ENCODE data around the gene SUSD1. TPM values are rescaled to one million over a fixed set of nuclear protein-coding genes. Genes with fewer than 3 reads are reported as not detected.

The SUSD1 gene
- total and polyA plus RNA-seq, 12 donors: 1.5 to 14.7 (median 4.3) TPM

- Histone ChIP-seq H3K27ac (peak overlapping the region in 1 of 10 donors; percentile 15), H3K36me3 (peaks cover 0 to 7% (median 0%) of the 10 kb centered on the region in 9 donors), H3K4me3 (no peak overlapping the region), H3K27me3 (no peaks in the 10 kb centered on the region), H3K4me1 (peaks cover 0 to 33% (median 0%) of the 10 kb centered on the region in 9 donors), H3K9me3 (no peaks in the 10 kb centered on the region)
- DNase-seq (no peak), ATAC-seq (no peak)
- 93 to 99% methylated on average over 2 of the region's 2 CpGs for WGBS, 2 donors
- TF ChIP-seq, protein P1, sequence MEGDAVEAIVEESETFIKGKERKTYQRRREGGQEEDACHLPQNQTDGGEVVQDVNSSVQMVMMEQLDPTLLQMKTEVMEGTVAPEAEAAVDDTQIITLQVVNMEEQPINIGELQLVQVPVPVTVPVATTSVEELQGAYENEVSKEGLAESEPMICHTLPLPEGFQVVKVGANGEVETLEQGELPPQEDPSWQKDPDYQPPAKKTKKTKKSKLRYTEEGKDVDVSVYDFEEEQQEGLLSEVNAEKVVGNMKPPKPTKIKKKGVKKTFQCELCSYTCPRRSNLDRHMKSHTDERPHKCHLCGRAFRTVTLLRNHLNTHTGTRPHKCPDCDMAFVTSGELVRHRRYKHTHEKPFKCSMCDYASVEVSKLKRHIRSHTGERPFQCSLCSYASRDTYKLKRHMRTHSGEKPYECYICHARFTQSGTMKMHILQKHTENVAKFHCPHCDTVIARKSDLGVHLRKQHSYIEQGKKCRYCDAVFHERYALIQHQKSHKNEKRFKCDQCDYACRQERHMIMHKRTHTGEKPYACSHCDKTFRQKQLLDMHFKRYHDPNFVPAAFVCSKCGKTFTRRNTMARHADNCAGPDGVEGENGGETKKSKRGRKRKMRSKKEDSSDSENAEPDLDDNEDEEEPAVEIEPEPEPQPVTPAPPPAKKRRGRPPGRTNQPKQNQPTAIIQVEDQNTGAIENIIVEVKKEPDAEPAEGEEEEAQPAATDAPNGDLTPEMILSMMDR (IDR thresholded peaks at IDR 0.05): no peak
- intact Hi-C loops (cut with DNase I): no loop called here
Observed at GRCh38 chr9:112032009-112032408, 143.1 kb downstream of the SUSD1 start.

GRCh38 chr9:112031400-112031799 lies 143.7 kb downstream of the SUSD1 start:
- 71 to 75% methylated on average over 3 of the region's 3 CpGs for WGBS, 2 donors
- H3K36me3 ChIP-seq: peaks cover 0 to 7% (median 0%) of the 10 kb centered on the region in 9 donors
- no peak for ATAC-seq
- TF ChIP-seq, protein P1 (IDR thresholded peaks at IDR 0.05): no peak
- H3K4me3 ChIP-seq: no peak overlapping the region
- no peaks in the 10 kb centered on the region for H3K9me3 ChIP-seq
- H3K27ac ChIP-seq: no peak overlapping the region
- no peak for DNase-seq
- no peaks in the 10 kb centered on the region for H3K27me3 ChIP-seq
- intact Hi-C loops (cut with DNase I): no loop called here
- peaks cover 0 to 27% (median 0%) of the 10 kb centered on the region in 9 donors for H3K4me1 ChIP-seq

DNA sequence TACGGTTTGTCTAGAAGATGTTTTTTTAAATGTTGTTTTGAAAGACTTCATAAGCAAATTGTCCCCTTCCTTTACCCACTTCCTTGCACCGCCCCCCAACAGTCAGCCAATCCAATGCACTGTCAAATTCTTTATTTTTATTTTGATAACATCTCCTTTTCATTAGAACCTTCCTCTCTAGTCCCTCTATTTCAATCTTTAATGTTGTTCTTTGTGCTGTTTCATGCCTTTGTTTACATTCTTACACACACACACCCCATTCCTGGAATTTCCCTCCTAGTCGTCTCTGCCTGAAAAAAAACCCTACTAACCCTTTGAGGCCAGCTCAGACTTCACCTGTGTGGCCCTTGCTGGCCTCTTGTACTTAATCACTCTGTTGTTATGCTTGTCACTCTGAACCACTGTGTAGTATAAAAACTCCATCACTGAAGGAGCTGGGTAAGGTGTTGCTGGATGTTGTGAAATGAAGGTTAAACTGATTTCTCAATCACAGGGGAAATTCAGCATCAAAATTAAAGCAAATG lies 145.1 kb downstream of the SUSD1 start:
- DNase-seq: no peak
- TF ChIP-seq, protein P1 (IDR thresholded peaks at IDR 0.05): no peak
- Histone ChIP-seq H3K27me3 (no peaks in the 10 kb centered on the region), H3K4me3 (no peak overlapping the region), H3K4me1 (peaks cover 0 to 25% (median 0%) of the 10 kb centered on the region in 9 donors), H3K9me3 (no peaks in the 10 kb centered on the region), H3K36me3 (peaks cover 0 to 7% (median 0%) of the 10 kb centered on the region in 9 donors), H3K27ac (peak overlapping the region in 1 of 10 donors; percentile 16)
- intact Hi-C loops (cut with DNase I): no loop called here
- no peak for ATAC-seq
- WGBS, 2 donors: 54 to 62% methylated on average over 3 of the region's 3 CpGs

DNA sequence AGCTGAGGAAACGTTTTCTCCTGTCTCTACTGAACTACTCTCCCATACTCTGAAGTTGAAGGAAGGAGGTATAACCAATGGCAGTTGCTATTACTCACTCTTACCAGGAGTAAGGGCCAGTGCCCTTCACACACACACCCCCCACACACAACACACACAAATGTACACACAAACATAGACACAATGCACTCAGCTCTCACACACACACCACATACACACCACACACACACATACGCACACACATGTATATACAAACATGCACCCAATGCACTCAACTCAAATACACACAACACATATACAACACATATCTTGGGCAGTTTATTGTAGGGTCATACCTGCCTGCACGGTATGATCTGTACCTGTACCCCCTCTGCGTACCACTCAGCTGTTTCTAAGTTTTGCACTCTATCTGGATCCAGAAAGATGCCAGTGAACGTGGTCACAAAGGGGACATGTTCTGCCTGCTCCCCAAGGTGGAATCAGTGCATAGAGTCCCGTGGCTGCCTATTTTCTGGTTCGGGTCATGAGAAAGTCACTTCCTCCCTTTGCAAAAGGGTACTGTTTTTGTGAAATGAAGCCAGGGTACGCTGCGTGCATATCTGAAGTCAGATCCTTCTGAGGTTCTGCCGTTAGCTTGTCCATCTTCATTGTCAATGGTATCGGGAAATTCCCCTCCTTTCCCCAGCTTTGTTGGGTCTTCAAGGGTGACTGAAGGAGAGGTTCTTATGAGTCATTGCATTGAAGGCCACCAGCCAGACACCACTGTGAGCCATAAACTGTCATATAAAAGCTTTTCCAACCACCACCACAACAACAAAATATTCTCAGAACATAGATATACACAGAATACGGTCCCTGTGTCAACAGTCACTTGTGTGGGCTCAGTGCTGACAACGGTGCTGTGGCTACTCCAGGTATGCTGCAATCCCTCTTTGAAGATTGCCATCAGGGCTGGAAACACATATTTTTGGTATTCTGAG lies 146.6 kb downstream of the SUSD1 start:
- TF ChIP-seq, protein P1 (IDR thresholded peaks at IDR 0.05): no peak
- Histone ChIP-seq H3K36me3 (peaks cover 0 to 7% (median 0%) of the 10 kb centered on the region in 9 donors), H3K9me3 (no peaks in the 10 kb centered on the region), H3K4me3 (no peak overlapping the region), H3K4me1 (peaks cover 0 to 25% (median 0%) of the 10 kb centered on the region in 9 donors), H3K27ac (no peak overlapping the region), H3K27me3 (no peaks in the 10 kb centered on the region)
- 87 to 88% methylated on average over 13 of the region's 13 CpGs for WGBS, 2 donors
- intact Hi-C loops (cut with DNase I): no loop called here
- ATAC-seq (no peak), DNase-seq (no peak)

Data from heart right ventricle (tissue), 16 donors.